DMS 273 treated with DMSO at 0.1 percent for 48 hours (cell line): ENCODE measurements around the gene CHN1.
A peak's percentile ranks its signal among the peaks of the same experiment; 100 is the strongest.

Source experiments
- DNase-seq: peaks from one replicate; lab custom pipeline; 2025; lab: John Stamatoyannopoulos, UW

CHN1 gene

DNA sequence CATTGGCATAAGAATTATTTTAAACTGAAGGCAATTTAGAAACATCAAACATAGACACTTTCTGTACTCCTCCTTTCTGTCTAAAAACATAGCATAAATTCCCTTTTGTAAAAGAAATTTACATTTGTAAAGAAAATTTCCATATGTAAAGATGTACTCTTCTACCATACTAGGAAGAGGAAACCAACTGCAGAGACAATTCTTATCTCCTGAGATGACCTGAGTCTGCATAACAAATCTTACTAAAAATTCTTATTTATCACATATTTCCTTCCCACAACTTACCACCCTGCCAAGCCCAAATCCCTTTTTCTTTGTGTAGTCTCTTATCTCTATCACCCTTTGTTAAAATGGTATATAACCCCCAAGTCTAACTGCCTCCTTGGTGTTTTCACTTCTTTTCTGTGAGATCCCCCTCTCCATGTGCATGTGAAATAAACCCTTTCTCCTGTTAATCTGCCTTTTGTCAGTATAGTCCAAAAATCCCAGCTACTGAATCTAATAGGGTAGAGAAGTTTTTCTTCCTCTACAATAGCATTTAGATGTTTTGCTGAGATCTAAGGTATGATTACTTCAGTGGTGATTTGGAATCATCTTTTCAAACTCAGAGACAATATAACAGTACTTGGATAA is 81.0 kb downstream of the CHN1 start:
- no peak for DNase-seq

DNA sequence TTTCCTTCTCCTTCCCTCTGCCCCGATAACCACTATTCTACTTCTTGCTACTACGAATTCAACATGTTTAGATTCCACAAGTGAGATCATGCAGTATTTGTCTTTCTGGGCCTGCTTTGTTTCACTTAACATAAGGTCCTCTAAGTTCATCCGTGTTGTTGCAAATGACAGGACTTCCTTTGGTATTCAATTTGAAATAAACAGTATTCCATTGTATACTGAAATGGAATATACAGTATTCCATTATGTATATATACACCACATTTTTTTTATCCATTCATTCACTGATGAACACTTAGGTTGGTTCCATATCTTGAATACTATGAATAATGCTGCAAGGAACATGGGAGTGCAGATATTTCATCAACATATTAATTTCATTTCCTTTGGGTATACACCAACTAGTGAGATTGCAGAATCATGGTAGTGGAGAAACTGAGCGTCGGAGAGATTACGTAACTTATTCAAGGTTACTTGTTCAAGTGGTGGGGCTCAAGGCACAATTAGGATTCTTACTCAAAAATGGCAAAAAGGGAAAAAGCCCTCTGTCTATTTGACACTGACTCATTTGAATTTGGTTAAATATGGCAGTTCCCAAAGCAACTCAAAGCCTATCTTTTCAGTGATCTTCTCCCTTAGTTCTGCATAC is 85.1 kb downstream of the CHN1 start:
- no peak for DNase-seq

DNA sequence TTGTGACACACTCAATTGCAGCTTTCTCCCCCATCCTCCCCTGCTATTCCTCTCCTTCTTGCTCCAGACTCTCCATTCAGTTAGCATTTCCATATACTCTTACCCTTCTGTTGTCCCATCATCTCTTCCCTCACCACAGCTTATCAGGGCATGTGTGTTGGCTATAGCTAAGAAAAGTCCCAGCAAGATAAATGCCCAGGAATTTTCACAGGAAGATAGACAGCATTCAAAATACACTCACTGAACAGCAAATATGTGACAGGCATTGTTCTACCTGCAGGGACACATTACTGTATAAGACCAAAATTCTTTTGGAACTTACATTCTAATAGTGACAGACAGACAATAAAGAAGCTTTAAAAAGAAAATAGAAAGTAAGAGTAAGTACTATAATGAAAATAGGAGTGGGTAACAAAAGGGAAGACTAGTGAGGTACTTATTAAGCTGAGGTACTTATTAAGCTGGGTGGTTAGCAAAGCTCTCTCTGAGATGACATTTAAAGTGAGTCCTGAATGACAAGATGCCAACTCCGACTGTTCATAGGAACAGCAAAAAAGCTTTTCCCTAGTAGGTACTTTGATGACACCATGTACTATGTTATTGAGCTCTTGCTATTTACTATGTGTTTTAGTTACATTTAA is 86.2 kb downstream of the CHN1 start:
- DNase-seq, result no peak

DNA sequence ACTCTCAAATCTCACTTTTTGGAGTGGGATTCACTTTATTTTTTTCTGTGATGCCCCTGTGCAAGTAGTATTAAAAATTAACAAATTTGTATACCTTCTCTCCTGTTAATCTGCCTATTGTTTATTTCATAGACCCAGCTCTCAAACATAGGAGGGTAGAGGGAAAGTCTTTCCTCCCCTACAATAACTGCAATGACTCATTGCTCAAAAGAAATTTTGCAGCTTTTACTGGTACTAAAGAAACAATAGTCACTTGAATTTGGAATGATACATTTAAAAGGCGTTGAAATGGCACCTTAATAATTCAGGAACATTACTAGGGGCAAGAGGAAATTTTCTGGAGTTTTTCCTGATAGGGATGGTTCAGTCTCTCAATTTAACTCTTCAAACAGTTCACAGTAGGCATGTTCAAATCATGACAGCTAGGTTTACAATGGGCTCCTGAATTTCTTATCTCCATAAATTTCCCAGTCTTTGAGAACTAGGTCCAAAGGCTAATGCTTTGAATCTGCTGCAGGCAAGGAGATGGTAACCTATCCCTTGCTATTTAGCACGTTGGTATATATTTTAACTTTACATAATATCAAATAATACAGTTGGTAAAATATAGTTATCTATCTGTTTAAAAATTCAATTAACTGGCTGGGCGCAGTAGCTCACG is 88.8 kb downstream of the CHN1 start:
- no peak for DNase-seq

DNA sequence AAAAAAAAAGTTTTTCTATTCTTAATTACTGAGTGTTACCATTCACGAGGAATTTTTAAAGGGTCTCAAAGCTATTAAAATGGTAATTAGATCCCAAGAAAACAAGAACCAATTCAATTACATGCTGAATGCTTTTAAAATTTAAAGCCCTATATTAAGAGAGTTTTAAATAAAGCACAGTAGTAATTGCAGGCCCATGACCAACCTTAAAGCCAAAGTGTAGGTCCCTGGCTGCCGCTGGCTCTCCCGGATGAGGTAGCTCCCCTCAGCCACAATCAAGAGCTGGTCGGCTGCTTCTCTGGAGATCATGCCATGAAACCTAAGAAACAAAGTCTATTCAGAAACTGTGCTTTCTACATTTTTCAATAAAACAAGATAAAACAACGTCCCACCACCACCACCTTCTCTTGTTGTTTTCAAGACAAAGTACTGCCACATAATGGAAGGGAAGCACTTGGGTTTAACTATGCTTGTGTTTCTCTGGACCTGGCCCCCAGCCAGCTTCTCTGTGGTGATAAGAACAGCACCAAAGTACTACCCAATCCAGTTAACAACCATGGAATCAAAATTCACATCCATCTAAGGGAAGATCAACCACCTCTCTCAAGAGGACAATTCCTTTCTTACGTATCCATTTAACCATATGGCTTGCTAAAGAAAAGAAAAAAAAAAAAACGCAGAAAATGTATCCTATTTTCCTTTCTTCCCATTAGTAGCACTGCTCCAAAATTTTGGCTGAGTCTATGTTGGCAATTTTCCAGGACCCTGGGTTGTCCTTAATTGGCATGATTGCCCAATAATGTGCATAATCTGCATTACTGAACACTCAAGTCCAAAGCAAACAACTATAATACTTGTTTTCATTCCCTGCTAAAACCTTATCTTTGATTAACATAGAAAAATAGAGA is 90.1 kb downstream of the CHN1 start:
- DNase-seq, result peak; percentile 33

DNA sequence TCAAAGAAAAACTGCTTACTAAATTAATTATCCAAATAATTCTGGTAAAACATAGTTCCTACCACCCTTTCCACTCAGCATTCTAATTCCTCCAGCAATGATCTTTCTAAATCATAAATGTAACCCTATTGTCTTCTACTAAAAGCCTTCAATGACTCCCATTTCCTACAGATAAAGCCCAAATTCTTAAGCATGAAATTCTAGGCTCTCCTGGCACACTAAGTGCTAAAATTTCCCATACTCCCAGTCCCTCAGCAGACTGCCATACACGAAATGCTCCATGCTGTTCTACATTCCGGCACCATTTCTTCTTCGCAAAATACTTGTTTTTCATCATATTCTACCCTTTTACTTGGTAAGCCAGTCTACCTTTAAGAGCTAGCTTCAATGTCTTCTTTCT is 96.9 kb downstream of the CHN1 start:
- no peak for DNase-seq

DNA sequence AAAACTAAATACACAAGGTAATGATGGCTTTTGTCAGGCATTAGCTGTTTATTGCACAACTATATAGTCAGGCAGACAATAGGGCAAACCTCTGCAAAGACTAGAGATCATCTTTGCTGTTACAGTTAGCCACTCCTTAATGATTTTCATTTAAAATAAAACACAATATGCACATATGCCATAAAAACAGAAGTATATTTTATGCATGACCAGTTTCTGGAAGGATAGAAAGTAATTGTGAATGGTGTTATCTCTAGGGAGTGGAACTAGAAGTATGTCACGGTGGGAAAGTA is 102.0 kb downstream of the CHN1 start:
- DNase-seq, result no peak

DNA sequence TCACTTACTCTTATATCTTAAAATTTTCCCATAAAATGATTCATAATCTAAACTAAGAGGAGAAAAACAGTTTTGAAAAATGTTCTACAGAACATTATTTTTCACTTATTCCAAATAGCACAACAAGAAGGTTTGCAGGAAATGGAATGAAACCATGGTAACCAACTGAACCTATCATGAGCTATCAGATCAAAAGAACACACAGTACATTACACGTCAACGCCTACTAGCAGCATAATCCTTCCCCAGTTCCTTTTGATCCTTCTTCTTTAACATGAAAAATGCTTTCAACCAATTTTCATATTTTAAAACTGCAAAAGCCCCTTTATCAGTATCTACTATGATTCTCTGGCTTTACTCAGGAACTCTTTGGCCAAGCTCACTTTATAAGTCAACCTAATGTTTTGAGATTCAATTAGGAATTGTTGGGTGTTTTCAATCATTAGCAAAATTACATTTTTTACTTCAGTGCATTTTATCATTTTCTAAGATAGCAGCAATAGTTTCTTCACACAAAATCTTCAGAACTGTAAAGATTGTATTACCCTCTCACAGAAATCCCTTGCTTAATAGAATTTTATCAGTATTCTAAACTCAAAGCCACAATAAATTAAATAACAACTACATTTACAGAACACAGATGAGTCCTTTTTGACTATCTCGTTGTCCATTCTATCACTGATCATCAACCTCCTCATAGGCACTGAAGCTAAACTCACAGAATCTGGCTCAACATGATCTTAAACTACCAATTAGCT is 102.5 kb downstream of the CHN1 start:
- DNase-seq, result no peak

DNA sequence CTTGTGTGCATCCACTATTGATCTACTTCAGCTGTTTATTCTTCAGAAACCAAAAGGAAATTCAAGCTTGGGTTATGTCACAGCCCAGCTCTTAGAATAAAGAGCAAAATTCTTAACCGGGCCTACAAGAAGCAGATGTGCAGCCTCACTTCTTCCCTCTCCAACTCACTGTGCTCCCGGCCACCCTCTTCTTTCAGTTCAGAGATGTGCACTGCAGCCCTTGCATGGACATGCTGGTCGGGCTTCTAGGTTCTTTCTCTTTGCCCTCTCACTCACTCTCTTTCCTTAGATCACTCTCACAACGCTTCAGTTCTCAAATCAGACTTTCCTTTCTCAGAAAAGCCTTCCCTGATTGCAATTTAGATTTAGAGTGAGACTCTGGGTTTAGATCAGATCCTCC is 104.1 kb downstream of the CHN1 start:
- DNase-seq, result no peak

DNA sequence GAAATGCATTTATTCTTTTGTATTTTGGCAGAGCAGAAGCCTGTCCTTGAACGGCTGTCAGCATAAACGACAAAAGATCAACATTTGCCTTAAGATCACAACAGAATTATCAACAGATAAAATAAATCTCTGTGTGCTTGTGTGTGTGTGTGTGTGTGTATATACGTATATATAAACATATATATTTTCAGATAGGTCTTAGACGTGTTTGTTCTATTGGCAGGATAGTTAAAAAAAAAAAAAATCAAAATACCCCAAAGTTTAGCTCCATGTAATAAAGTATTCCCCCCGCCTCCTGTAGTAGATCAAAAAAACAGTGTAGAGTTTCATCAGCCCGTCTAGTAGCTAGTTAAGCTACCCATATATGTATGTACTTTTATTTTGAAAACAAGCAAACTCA is 107.9 kb downstream of the CHN1 start:
- DNase-seq, result no peak

DNA sequence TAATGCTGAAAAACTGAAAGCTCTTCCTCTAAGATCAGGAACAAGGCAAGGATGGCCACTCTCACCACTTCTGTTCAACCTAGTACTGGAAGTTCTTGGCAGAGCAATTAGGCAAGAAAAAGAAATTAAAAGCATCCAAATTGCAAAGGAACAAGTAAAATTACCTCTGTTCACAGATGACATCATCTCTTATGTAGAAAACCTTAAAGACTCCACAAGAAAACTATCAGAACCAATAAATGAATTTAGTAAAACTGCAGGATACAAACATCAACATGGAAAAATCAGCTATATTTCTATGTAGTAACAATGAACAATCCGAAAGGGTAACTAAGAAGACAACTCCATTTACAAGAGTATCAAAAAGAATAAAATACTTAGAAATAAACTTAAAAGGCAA is 112.2 kb downstream of the CHN1 start:
- DNase-seq, result no peak

DNA sequence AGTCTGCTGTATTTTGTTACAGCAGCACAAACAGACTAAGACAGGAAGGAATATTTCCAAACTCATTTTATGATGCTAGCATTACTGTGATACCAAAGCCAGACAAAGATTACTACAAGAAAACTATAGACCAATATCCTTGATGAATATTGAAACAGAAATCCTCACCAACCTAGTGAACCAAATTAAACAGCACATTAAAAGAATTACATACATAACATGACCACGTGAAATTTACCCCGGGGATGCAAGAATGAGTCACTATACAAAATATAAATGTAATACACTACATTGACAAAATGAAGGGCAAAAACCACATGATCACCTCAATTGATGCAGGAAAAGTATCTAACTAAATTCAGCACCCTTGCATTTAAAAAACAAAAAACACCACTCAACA is 112.6 kb downstream of the CHN1 start:
- no peak for DNase-seq

DNA sequence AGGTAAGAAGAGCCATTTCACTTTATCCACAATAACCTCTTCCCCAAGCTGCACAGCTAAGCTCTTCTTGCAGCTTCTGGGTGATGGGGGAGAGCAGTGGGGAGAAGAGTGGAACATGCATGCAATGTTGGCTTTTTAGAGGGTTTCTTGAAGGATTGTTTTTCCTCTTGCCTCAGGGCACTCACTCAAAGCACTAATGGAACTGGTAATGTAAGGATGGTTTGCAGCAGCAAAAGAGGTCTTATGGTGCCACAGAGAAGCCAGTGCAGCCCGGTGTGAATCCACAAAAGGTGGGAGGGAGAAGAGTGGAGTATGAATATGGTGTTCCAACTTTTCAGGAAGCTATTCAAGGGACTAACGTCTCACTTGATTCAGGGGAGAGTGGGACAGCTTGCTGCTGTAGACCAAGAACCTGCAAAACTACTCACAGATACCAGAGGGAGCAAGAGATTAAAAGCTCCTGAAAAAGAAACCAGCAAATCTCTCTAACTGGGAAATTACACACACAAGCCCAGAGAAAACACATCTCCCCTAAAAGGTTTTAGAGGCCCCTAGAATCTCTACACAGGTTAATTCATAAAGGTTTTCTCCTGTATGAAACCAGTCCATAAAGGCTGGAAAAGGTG is 116.4 kb downstream of the CHN1 start:
- no peak for DNase-seq

DNA sequence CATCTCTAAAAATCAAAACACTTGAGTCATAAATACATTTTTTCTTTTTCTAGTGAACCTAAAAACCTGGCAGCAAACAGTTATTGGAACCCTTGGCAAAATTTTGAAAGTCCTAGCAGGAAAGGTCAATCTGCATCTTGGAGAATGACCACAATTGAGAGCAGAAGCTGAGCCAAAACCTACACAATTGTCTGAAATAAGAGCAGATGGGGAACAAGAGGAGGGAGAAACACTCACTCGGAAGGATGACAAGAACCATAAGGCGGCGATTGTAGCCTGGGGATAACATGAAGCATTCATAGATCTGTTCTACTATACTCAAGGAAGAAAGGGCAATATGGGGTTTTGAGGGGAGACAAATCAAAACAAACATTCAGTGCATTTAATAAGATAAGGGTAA is 117.0 kb downstream of the CHN1 start:
- DNase-seq, result no peak

DNA sequence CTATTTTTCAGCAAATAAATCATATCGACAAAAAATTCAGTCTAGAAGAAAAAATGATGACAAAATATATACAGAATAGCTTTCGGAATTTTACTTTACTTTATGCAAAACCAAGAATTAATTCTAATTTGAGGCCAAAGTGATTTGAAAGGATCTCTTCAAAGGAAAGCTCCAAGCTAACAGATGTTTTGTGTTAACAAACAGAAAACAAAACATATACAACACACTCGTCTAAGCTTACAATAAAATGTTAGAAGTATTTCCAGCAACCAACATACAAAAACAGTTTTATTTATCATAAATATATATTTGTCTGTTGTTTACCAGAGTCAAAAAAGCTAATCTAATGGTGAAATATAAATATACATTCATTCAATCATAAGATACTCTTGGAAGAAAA is 122.8 kb downstream of the CHN1 start:
- DNase-seq, result no peak

DNA sequence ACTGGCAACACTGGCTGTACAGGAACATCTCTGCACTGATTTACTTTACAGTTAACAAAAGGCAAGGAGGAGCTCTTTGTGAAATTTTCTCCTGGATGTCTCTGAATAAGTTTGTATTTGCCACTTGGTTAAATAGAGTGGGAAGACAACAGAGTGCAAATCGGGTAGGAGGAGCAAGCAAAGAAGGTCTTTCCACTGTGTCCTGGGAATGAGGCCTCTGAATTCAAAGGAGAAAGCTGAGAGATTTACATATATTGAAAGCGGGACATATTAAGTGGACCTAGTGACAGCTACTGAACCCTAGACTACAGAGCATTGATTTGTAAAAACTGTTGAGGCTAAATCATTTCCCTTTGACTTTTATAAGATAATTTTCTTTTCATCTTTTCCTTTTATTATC is 123.5 kb downstream of the CHN1 start:
- no peak for DNase-seq

DNA sequence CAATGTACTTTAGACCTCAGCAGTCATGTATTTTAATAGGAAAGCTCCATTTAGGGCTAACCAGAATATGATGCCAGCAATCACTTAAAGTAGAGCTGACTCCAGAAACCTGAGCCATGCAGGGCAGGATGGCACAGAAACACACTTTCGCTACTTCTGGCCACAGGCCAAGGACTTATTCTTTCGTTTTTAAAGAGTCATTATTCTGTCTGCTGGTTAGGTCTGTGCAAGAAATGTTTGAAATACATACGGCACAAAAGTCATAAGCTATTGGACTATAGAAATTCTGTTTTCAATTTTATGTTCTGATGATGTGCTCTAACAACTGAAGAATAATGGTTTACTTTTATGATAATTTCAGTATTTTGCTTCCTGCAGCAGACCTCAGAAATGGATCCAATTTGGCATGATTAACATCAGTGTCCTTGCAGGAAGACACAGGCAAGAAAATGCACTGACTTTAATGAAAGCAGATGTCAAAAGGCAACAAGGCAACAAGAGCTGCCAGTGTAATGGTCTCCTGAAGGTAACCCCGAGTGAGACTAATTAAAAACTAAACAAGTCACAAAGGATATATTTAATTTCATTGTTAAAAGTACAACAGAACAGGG is 126.5 kb downstream of the CHN1 start:
- DNase-seq, result peak; percentile 57

DNA sequence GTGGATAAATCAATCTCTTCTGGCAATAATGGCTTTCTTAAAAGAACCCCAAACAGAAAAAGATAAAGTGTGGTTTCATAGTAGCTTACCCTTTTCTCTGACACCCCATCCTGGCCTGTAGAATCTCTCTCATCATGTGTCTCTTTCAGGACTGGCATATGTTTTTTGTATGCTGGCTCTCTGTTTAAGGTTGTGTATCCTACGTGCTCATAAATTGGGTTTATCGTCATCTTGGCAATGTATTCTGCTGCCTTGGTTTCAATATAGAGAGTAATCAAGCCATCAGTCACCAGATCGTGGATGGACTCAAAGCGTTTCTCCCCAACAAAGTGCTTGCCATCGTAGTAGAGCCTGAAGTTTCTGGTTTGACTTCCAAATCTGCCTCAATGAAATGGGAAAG is 127.4 kb downstream of the CHN1 start:
- DNase-seq, result no peak

DNA sequence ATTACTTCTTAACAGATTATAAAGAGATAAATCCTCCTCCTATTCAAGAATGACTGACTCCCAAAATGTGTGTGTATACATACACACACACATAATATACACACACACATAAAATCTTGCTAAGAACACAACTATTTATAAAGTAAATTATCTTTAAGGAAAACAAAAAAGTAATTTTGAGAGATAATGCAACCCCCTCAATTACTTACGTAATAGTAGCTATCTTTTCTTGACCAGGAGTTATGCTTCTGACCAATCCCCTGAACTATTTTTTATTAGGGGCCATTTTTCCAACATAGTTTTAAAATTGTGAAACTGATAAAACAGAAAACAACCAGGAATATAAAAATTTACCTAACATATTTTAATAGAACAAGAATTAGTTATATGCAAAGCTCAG is 127.9 kb downstream of the CHN1 start:
- DNase-seq, result no peak

DNA sequence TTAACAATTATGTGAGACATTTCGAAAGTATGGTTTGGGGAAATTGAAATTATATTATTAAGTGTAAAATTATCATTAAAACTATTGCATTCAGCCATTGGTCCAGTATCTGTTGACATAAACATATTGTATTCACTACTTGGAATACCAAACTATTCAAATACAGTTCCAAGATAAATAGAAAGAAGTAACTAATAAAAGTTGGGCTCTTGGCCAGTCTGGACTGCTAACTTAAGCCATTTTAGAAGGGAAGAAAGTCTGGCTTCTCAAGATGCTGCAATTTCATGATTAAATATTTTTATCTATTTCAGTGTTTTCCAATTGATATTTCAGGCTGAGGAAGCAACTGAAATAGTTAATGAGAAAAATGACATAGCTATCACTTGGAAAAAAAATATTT is 131.1 kb downstream of the CHN1 start:
- no peak for DNase-seq

DNA sequence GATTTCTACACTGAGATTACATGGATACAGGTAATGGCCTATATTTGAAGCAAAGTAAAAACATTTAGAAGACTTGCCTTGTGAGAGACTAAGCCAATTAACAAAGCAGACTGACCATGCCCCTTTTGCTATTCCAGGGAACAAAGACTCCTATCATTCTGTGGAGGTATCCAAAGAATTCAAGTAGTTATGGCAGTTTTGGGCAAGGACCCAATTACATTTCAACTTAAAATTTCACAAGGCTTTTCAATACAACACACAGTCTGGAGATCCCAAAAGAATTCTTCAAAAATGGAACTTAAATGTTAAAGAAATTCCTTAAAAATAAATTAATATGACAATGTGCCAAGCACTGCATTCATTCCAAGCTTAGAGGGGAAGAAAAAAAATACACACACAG is 131.7 kb downstream of the CHN1 start:
- DNase-seq, result no peak
